Measurements from ENCODE around the gene DNAJA1.

The DNAJA1 gene

GRCh38 chr9:33049680-33050361 is 24.7 kb downstream of the DNAJA1 start:
- Histone ChIP-seq H2AFZ (ENCODE audit: low read length) (no peak overlapping the region), H3K4me2 (ENCODE audit: low read depth, low read length, poor library complexity, severe bottlenecking) (no peak overlapping the region), H3K4me1 (ENCODE audit: insufficient read depth, low read length, poor library complexity, severe bottlenecking) (no peaks in the 10 kb centered on the region)

GRCh38 chr9:33051144-33051543 is 26.1 kb downstream of the DNAJA1 start:
- TF ChIP-seq CTCF (conservative IDR thresholded peaks at IDR 0.05; ENCODE audit: low read length), result no peak
- TF ChIP-seq EZH2phosphoT487 (IDR thresholded peaks at IDR 0.05; ENCODE audit: borderline replicate concordance), result no peak
- Histone ChIP-seq H3K9me3 (ENCODE audit: insufficient read depth, low read depth, low read length) (no peaks in the 10 kb centered on the region), H3K4me3 (ENCODE audit: low read length, poor library complexity, severe bottlenecking) (no peak overlapping the region), H3K4me1 (ENCODE audit: insufficient read depth, low read length, poor library complexity, severe bottlenecking) (no peaks in the 10 kb centered on the region), H3K27me3 (ENCODE audit: insufficient read depth, low read length, poor library complexity, severe bottlenecking) (no peaks in the 10 kb centered on the region), H3K9me2 (replicated peaks; ENCODE audit: low read depth, low read length) (no peaks in the 10 kb centered on the region), H2AFZ (ENCODE audit: low read length) (no peak overlapping the region), H3K36me3 (ENCODE audit: insufficient read depth, low read length) (peaks cover 61% of the 10 kb centered on the region; the same call in 1 of the 2 replicates), H3K79me2 (ENCODE audit: insufficient read depth, low read length) (no peaks in the 10 kb centered on the region), H3K4me2 (ENCODE audit: low read depth, low read length, poor library complexity, severe bottlenecking) (no peak overlapping the region), H3F3A (ENCODE audit: low read depth) (no peaks in the 10 kb centered on the region), H4K20me1 (ENCODE audit: insufficient read depth, low read length, poor library complexity, severe bottlenecking) (no peaks in the 10 kb centered on the region), H3K9ac (ENCODE audit: low read depth, low read length, poor library complexity, severe bottlenecking) (no peak overlapping the region)

More at GRCh38 chr9:33049680-33050361, 24.7 kb downstream of the DNAJA1 start:
- Histone ChIP-seq H3K36me3 (ENCODE audit: insufficient read depth, low read length) (peaks cover 56% of the 10 kb centered on the region; the same call in 1 of the 2 replicates), H4K20me1 (ENCODE audit: insufficient read depth, low read length, poor library complexity, severe bottlenecking) (no peaks in the 10 kb centered on the region), H3K9ac (ENCODE audit: low read depth, low read length, poor library complexity, severe bottlenecking) (no peak overlapping the region), H3K27me3 (ENCODE audit: insufficient read depth, low read length, poor library complexity, severe bottlenecking) (no peaks in the 10 kb centered on the region), H3K79me2 (ENCODE audit: insufficient read depth, low read length) (no peaks in the 10 kb centered on the region), H3K4me3 (ENCODE audit: low read length, poor library complexity, severe bottlenecking) (no peak overlapping the region), H3K9me3 (ENCODE audit: insufficient read depth, low read depth, low read length) (no peaks in the 10 kb centered on the region), H3F3A (ENCODE audit: low read depth) (no peaks in the 10 kb centered on the region), H3K9me2 (replicated peaks; ENCODE audit: low read depth, low read length) (no peaks in the 10 kb centered on the region)
- TF ChIP-seq EZH2phosphoT487 (IDR thresholded peaks at IDR 0.05; ENCODE audit: borderline replicate concordance) (no peak), CTCF (conservative IDR thresholded peaks at IDR 0.05; ENCODE audit: low read length) (no peak)

- Histone ChIP-seq H3K9me2 (replicated peaks; ENCODE audit: low read depth, low read length) (no peaks in the 10 kb centered on the region), H3K9me3 (ENCODE audit: insufficient read depth, low read depth, low read length) (no peaks in the 10 kb centered on the region), H3K4me1 (ENCODE audit: insufficient read depth, low read length, poor library complexity, severe bottlenecking) (no peaks in the 10 kb centered on the region), H3K4me3 (ENCODE audit: low read length, poor library complexity, severe bottlenecking) (no peak overlapping the region), H3K9ac (ENCODE audit: low read depth, low read length, poor library complexity, severe bottlenecking) (no peak overlapping the region), H3K4me2 (ENCODE audit: low read depth, low read length, poor library complexity, severe bottlenecking) (no peak overlapping the region), H3K79me2 (ENCODE audit: insufficient read depth, low read length) (peaks cover 15% of the 10 kb centered on the region; the same call in 1 of the 2 replicates), H2AFZ (ENCODE audit: low read length) (no peak overlapping the region), H3K27me3 (ENCODE audit: insufficient read depth, low read length, poor library complexity, severe bottlenecking) (no peaks in the 10 kb centered on the region), H3K36me3 (ENCODE audit: insufficient read depth, low read length) (peaks cover 63% of the 10 kb centered on the region; the same call in 1 of the 2 replicates), H4K20me1 (ENCODE audit: insufficient read depth, low read length, poor library complexity, severe bottlenecking) (peaks cover 7% of the 10 kb centered on the region), H3F3A (ENCODE audit: low read depth) (no peaks in the 10 kb centered on the region)
- TF ChIP-seq EZH2phosphoT487 (IDR thresholded peaks at IDR 0.05; ENCODE audit: borderline replicate concordance), result no peak
- no peak for TF ChIP-seq CTCF (conservative IDR thresholded peaks at IDR 0.05; ENCODE audit: low read length)
These were observed 40.3 kb downstream of the DNAJA1 start for GRCh38 chr9:33065157-33066076.

All from Loucy (cell line).